ENCODE data around the gene CTSE. TPM values are rescaled to one million over a fixed set of nuclear protein-coding genes. Genes with fewer than 3 reads are reported as not detected.
A peak's percentile ranks its signal among the peaks of the same experiment; 100 is the strongest.

Gene CTSE
- total and polyA plus RNA-seq, 2 of the 13 experiments (the other 11 are each of a cell fraction or from before 2014, with no cell fraction given) = 0.50 to 0.69 TPM

DNA sequence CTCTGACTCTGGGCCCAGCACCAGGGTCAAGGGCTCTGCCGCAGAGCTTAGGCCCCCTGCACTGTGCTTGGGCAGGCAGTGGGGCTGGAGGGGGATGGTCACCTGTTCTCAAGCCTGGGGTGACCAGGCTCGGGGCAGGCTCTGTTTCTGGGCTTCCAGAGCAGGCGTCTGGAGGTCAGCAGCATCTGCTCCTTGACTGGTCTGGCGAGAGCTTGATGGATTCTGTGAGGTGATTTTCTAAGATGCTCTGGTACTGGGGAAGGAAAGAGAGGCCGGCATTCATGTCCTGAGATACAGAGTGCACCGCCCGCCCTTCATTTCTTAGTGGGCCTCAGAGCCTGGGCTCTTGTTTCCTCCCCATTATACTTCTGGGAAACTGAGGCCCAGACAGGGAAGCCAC, 45.0 kb downstream of the CTSE start (continued):
- no peak for TF ChIP-seq PTBP1 (IDR thresholded peaks at IDR 0.05; ENCODE audit: low read depth, low read length, poor library complexity, severe bottlenecking)
- no peak for TF ChIP-seq EHMT2 (IDR thresholded peaks at IDR 0.05; ENCODE audit: borderline replicate concordance, low read depth, low read length)

DNA sequence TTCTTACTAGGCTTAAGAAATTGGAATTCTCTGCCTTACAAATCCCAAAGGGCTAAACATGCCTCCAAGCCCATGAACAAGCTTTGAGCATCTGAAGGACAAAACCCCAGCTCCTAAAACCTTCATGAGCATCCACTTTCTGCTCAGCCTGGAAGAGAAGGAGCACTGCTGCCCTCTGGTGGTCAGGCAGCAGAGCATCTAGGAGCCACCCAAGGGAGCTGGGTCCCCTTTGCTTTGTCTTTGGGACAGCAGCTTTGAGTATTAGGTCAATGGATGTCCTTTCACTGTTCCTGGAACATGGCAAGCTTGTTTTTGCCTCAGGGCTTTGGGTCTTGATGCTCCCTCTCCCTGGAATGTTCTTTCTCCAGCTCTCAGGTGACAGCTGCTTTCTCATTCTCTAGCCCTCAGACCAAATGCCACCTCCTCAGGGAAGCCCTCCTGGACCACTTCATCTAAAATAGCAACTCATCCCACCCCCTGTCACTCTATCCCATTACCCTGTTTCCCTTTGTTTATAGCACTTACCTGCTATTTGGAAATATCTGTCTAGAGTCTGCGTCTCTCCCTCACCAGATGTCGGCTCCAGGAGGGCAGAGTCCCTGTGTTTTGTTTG, 46.2 kb downstream of the CTSE start:
- ChIA-PET CTCF (ENCODE audit: low intra/inter-chr PET ratio, low total read pairs) (interaction anchor here (1.2 to 2.7 kb wide), 4 partner anchors 17 to 185 kb away, joined by 3 to 59 read pairs (median 11); no protein-coding TSS in a partner anchor), POLR2A (interaction anchor here (0.9 to 1.4 kb wide), 2 partner anchors 56 to 60 kb away, joined by 3 read pairs; no protein-coding TSS in a partner anchor)
- no peak overlapping the region for H3K27ac ChIP-seq (ENCODE audit: extremely low read length, insufficient read depth, low read length)
- intact Hi-C loops (cut with micrococcal nuclease; ENCODE audit: unreplicated experiment) (loop anchor here (1.0 kb wide), 2 partner anchors 58 to 186 kb away; no protein-coding TSS in a partner anchor), in situ Hi-C loops (cut with HindIII; ENCODE audit: extremely low pct_ligation_motif_present, low pct_unique_long_range_greater_than_20kb) (no loop called here)
- H2AFZ ChIP-seq (ENCODE audit: low read length) = no peak overlapping the region
- H3K36me3 ChIP-seq (replicated peaks in 1 of 2; ENCODE audit: control insufficient read depth in 1 of 2, insufficient read depth in 2 of 2, low read length in 2 of 2) = no peaks in the 10 kb centered on the region; a peak in 1 of 5 replicates
- ATAC-seq (peak; percentile 89), DNase-seq (ENCODE audit: low spot score) (peak; percentile 67), FAIRE-seq (no peak)
- H4K20me1 ChIP-seq (ENCODE audit: insufficient read depth, low read length) = no peaks in the 10 kb centered on the region
- 58% methylated on average over 2 of the region's 2 CpGs for WGBS (ENCODE audit: low lambda C conversion rate)
- BruUV-seq (replicated peaks) = no TSS peak
- no peaks in the 10 kb centered on the region for H3K9me3 ChIP-seq (ENCODE audit: low read length)
- H3K4me1 ChIP-seq (ENCODE audit: insufficient read depth, low read length) = peaks cover 13% of the 10 kb centered on the region
- no peak overlapping the region for H3K4me3 ChIP-seq (replicated peaks in 1 of 3; ENCODE audit: insufficient read depth in 1 of 3, low read depth in 2 of 3, low read length in 3 of 3)
- H3K9ac ChIP-seq (ENCODE audit: insufficient read depth, low read depth, low read length) = no peak overlapping the region
- H3K27me3 ChIP-seq (ENCODE audit: control insufficient read depth in 1 of 2, insufficient read depth in 2 of 2, low read length in 2 of 2) = peaks cover 3 to 15% of the 10 kb centered on the region in 2 experiments; a peak in 3 of 5 replicates
- no peak overlapping the region for H3K4me2 ChIP-seq (ENCODE audit: low read depth, low read length)
- H3K79me2 ChIP-seq (ENCODE audit: insufficient read depth, low read length) = no peaks in the 10 kb centered on the region
- TF ChIP-seq, protein P1, sequence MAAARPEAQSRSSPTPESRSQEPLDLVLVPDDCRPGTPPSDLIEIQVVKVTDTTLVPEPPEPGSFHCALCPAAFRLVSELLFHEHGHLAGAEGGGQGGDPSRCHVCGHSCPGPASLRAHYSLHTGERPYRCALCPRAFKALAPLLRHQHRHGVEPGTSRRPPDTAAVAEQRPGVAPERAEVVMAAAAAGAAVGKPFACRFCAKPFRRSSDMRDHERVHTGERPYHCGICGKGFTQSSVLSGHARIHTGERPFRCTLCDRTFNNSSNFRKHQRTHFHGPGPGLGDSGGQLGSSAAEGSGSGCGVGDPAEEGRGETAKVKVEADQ (CRISPR knock-in tag; IDR thresholded peaks at IDR 0.05; ENCODE audit: borderline replicate concordance) = no peak
- TF ChIP-seq ZFP36 (IDR thresholded peaks at IDR 0.05; ENCODE audit: borderline replicate concordance, low read depth, low read length, partially characterized antibody) (peak; percentile 47), SP5 (CRISPR knock-in tag; IDR thresholded peaks at IDR 0.05; ENCODE audit: borderline replicate concordance, low read depth) (no peak), ZNF10 (CRISPR knock-in tag; IDR thresholded peaks at IDR 0.05; ENCODE audit: borderline replicate concordance, low read depth) (no peak), GATAD2A (CRISPR knock-in tag; IDR thresholded peaks at IDR 0.05) (no peak), TBL1XR1 (IDR thresholded peaks at IDR 0.05; ENCODE audit: borderline replicate concordance, low read length, partially characterized antibody) (no peak), ZC3H4 (CRISPR knock-in tag; IDR thresholded peaks at IDR 0.05; ENCODE audit: borderline replicate concordance) (no peak), ZSCAN31 (CRISPR knock-in tag; IDR thresholded peaks at IDR 0.05; ENCODE audit: low read depth) (no peak), GZF1 (CRISPR knock-in tag; IDR thresholded peaks at IDR 0.05) (no peak), SMC3 (IDR thresholded peaks at IDR 0.05; ENCODE audit: low read length) (peak; percentile 95)
- TF ChIP-seq, protein P2, sequence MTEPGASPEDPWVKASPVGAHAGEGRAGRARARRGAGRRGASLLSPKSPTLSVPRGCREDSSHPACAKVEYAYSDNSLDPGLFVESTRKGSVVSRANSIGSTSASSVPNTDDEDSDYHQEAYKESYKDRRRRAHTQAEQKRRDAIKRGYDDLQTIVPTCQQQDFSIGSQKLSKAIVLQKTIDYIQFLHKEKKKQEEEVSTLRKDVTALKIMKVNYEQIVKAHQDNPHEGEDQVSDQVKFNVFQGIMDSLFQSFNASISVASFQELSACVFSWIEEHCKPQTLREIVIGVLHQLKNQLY (CRISPR knock-in tag; IDR thresholded peaks at IDR 0.05) = no peak
- TF ChIP-seq, protein P3, sequence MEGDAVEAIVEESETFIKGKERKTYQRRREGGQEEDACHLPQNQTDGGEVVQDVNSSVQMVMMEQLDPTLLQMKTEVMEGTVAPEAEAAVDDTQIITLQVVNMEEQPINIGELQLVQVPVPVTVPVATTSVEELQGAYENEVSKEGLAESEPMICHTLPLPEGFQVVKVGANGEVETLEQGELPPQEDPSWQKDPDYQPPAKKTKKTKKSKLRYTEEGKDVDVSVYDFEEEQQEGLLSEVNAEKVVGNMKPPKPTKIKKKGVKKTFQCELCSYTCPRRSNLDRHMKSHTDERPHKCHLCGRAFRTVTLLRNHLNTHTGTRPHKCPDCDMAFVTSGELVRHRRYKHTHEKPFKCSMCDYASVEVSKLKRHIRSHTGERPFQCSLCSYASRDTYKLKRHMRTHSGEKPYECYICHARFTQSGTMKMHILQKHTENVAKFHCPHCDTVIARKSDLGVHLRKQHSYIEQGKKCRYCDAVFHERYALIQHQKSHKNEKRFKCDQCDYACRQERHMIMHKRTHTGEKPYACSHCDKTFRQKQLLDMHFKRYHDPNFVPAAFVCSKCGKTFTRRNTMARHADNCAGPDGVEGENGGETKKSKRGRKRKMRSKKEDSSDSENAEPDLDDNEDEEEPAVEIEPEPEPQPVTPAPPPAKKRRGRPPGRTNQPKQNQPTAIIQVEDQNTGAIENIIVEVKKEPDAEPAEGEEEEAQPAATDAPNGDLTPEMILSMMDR (CRISPR knock-in tag; IDR thresholded peaks at IDR 0.05) = peak; percentile 93
- TF ChIP-seq, protein P4, sequence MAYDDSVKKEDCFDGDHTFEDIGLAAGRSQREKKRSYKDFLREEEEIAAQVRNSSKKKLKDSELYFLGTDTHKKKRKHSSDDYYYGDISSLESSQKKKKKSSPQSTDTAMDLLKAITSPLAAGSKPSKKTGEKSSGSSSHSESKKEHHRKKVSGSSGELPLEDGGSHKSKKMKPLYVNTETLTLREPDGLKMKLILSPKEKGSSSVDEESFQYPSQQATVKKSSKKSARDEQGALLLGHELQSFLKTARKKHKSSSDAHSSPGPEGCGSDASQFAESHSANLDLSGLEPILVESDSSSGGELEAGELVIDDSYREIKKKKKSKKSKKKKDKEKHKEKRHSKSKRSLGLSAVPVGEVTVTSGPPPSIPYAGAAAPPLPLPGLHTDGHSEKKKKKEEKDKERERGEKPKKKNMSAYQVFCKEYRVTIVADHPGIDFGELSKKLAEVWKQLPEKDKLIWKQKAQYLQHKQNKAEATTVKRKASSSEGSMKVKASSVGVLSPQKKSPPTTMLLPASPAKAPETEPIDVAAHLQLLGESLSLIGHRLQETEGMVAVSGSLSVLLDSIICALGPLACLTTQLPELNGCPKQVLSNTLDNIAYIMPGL (CRISPR knock-in tag; IDR thresholded peaks at IDR 0.05; ENCODE audit: borderline replicate concordance in 1 of 2, low read depth in 1 of 2) = 0 out of 4 replicates have a peak, but pooled peaks of 1 of the 2 experiments have one; percentile 16
- TF ChIP-seq, protein P5, sequence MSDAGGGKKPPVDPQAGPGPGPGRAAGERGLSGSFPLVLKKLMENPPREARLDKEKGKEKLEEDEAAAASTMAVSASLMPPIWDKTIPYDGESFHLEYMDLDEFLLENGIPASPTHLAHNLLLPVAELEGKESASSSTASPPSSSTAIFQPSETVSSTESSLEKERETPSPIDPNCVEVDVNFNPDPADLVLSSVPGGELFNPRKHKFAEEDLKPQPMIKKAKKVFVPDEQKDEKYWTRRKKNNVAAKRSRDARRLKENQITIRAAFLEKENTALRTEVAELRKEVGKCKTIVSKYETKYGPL (CRISPR knock-in tag; IDR thresholded peaks at IDR 0.05) = no peak

Data from HepG2 (cell line).